HepG2 (cell line): Measurements from ENCODE around the gene DGAT2. TPM values are rescaled to one million over a fixed set of nuclear protein-coding genes. Genes with fewer than 3 reads are reported as not detected.

Experiments used
- ARNT ChIP-seq: fragments of 450-650 bp; IDR thresholded peaks from 2 replicates; pipeline ENCODE4 v1.6.1; 2017
- CERS6 ChIP-seq: sonication (generic); formaldehyde crosslinking; IDR thresholded peaks from 2 replicates; pipeline ENCODE4 v1.5.0; 2020; ENCODE audit warnings: missing genetic modification reagents
- CREM ChIP-seq, 2 experiments: sonication (generic) in 1 of 2; formaldehyde crosslinking in 1 of 2; IDR thresholded peaks; 2 replicates each; pipeline versions ENCODE4 v1.4.0 to v1.6.1; 2016 to 2020; ENCODE audit warnings: antibody characterized with exemption in 1 of 2, mild to moderate bottlenecking in 1 of 2, missing genetic modification reagents in 1 of 2
- ETV5 ChIP-seq: IDR thresholded peaks from 2 replicates; pipeline ENCODE4 v1.6.1; 2018; ENCODE audit warnings: missing biosample characterization, missing genetic modification reagents, inconsistent platforms, borderline replicate concordance
- ETV6 ChIP-seq: sonication (generic); formaldehyde crosslinking; conservative IDR thresholded peaks from 2 replicates; pipeline ENCODE4 v1.4.0; 2020; ENCODE audit warnings: missing genetic modification reagents
- FOXO1 ChIP-seq: sonication (generic); formaldehyde crosslinking; IDR thresholded peaks from 2 replicates; pipeline ENCODE4 v1.4.0; 2020; ENCODE audit warnings: missing genetic modification reagents
- HES4 ChIP-seq: sonication (generic); formaldehyde crosslinking; IDR thresholded peaks from 2 replicates; pipeline ENCODE4 v1.9.0; 2021; ENCODE audit warnings: mild to moderate bottlenecking, missing genetic modification reagents, borderline replicate concordance
- HOXD1 ChIP-seq: sonication (generic); formaldehyde crosslinking; IDR thresholded peaks from 2 replicates; pipeline ENCODE4 v1.5.0; 2020; ENCODE audit warnings: missing genetic modification reagents
- MNT ChIP-seq: fragments of 450-650 bp; IDR thresholded peaks from 2 replicates; pipeline ENCODE4 v1.6.1; 2016
- MTF2 ChIP-seq: sonication (generic); formaldehyde crosslinking; IDR thresholded peaks from 2 replicates; pipeline ENCODE4 v1.5.0; 2020; ENCODE audit warnings: missing genetic modification reagents, borderline replicate concordance
- REPIN1 ChIP-seq: sonication (generic); formaldehyde crosslinking; IDR thresholded peaks from 2 replicates; pipeline ENCODE4 v1.8.0; 2022; ENCODE audit warnings: missing genetic modification reagents, low read depth, mild to moderate bottlenecking, borderline replicate concordance
- SMAD1 ChIP-seq: sonication (generic); formaldehyde crosslinking; IDR thresholded peaks from 2 replicates; pipeline ENCODE4 v1.4.0; 2020; ENCODE audit warnings: missing genetic modification reagents, low read depth, mild to moderate bottlenecking, borderline replicate concordance
- SOX6 ChIP-seq, 2 experiments: fragments of 450-650 bp in 1 of 2; sonication (generic) in 1 of 2; formaldehyde crosslinking in 1 of 2; IDR thresholded peaks; 2 replicates each; pipeline versions ENCODE4 v1.4.0 to v1.6.1; 2017 to 2020; ENCODE audit warnings: antibody characterized with exemption in 1 of 2, mild to moderate bottlenecking in 1 of 2, missing genetic modification reagents in 1 of 2
- ZNF253 ChIP-seq: sonication (generic); formaldehyde crosslinking; IDR thresholded peaks from 2 replicates; pipeline ENCODE4 v1.8.0; 2022; ENCODE audit warnings: mild to moderate bottlenecking, missing genetic modification reagents, borderline replicate concordance
- ZNF543 ChIP-seq: sonication (generic); formaldehyde crosslinking; IDR thresholded peaks from 2 replicates; pipeline ENCODE4 v1.4.0; 2020; ENCODE audit warnings: mild to moderate bottlenecking, missing genetic modification reagents
- ZNF614 ChIP-seq: IDR thresholded peaks from 2 replicates; pipeline ENCODE4 v1.6.1; 2018; ENCODE audit warnings: missing biosample characterization, missing genetic modification reagents, inconsistent platforms, borderline replicate concordance
- ZNF629 ChIP-seq: sonication (generic); formaldehyde crosslinking; conservative IDR thresholded peaks from 2 replicates; pipeline ENCODE4 v1.5.0; 2020; ENCODE audit warnings: missing genetic modification reagents
- ZNF720 ChIP-seq: sonication (generic); formaldehyde crosslinking; IDR thresholded peaks from 2 replicates; pipeline ENCODE4 v1.4.0; 2020; ENCODE audit warnings: missing genetic modification reagents
- ZNF780A ChIP-seq: sonication (generic); formaldehyde crosslinking; IDR thresholded peaks from 2 replicates; pipeline ENCODE4 v1.8.0; 2022; ENCODE audit warnings: mild to moderate bottlenecking, missing genetic modification reagents, moderate library complexity
- polyA plus RNA-seq, 8 experiments: library from polyadenylated mRNA; depleted of rRNA in 3 of 8; stranded (reverse) in 7 of 8; unstranded in 1 of 8; fragments of >200 nt; fragmentation: Illumina TruSeq in 4 of 8; extraction: Trizol in 4 of 8; gene quantifications; 2 replicates each; pipeline versions ENCODE4 v1.2.1 to v1.2.3, GENCODE V29; 2011 to 2016; ENCODE audit warnings: low read depth in 4 of 8, missing spikeins in 1 of 8, mixed read lengths in 1 of 8; ENCODE audit not compliant: insufficient read depth in 1 of 8
- total RNA-seq, 5 experiments: library from RNA; depleted of rRNA; stranded (reverse); fragments of >200 nt; fragmentation: Illumina TruSeq; extraction: Trizol; gene quantifications; 2 replicates each; pipeline ENCODE4 v1.2.3, GENCODE V29; 2016; ENCODE audit warnings: low read depth in 1 of 5
- TF ChIP-seq, protein P1 (sequence below): sonication (generic); formaldehyde crosslinking; IDR thresholded peaks from 2 replicates; pipeline ENCODE4 v1.4.0; 2020; ENCODE audit warnings: missing genetic modification reagents, borderline replicate concordance
- TF ChIP-seq, protein P2 (sequence below): fragments of 450-650 bp; IDR thresholded peaks from 2 replicates; pipeline ENCODE4 v1.6.1; 2017; ENCODE audit warnings: mild to moderate bottlenecking

The DGAT2 gene
- total and polyA plus RNA-seq, 2 of the 13 experiments (the other 11 are each of a cell fraction or from before 2014, with no cell fraction given), result 39.0 to 65.6 TPM

DNA sequence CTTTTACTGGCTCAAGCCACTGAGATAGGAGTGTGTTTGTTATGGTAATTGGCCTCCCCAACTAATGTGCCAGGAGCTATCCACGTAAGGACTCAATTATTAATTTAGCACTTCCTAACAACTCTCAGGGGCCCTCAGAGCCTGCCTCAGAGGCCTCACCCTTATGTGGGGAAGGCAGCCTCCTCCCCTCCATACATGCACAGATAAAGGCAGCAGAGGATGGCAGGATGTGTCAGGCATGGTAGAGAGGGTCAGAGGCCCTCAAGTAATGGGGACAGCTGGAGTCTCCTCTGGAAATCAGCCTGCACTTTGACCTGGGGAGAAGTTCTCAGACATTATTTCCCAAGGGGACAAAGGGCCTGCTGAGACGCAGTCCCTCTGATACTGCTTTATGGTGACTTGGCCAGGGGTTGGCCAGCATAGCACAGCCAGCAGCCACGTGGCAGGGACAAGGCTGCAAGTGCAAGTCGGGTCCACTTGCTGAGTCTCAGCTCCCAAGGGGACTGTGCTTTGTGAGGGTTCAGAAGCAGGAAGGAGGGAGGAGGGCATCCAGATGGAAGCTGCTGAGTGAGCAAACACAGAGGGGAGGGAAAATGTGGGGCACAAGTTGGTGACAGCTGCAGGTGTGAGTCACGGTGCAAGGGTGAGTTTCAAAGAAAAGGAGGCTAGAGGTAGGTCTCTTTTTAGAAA is 33.9 kb upstream of the DGAT2 start (continued):
- TF ChIP-seq SOX6 (IDR thresholded peaks at IDR 0.05) (no peak), SOX6 (CRISPR knock-in tag; IDR thresholded peaks at IDR 0.05) (0 out of 2 replicates have a peak, but pooled peaks have one; percentile 10), ZNF629 (CRISPR knock-in tag) (no peak), HOXD1 (CRISPR knock-in tag) (no peak), ETV5 (CRISPR knock-in tag) (0 out of 2 replicates have a peak, but pooled peaks have one; percentile 40), MTF2 (no peak), HES4 (CRISPR knock-in tag) (no peak), ARNT (no peak), CREM (IDR thresholded peaks at IDR 0.05) (no peak), CREM (CRISPR knock-in tag; IDR thresholded peaks at IDR 0.05) (no peak), REPIN1 (CRISPR knock-in tag) (no peak), ZNF614 (0 out of 2 replicates have a peak, but pooled peaks have one; percentile 39), ZNF780A (CRISPR knock-in tag) (no peak), SMAD1 (CRISPR knock-in tag) (no peak), FOXO1 (CRISPR knock-in tag) (no peak), MNT (no peak), CERS6 (CRISPR knock-in tag) (no peak), ETV6 (CRISPR knock-in tag) (no peak), ZNF253 (CRISPR knock-in tag) (no peak), ZNF720 (CRISPR knock-in tag) (no peak), ZNF543 (CRISPR knock-in tag) (no peak)
- TF ChIP-seq, protein P1, sequence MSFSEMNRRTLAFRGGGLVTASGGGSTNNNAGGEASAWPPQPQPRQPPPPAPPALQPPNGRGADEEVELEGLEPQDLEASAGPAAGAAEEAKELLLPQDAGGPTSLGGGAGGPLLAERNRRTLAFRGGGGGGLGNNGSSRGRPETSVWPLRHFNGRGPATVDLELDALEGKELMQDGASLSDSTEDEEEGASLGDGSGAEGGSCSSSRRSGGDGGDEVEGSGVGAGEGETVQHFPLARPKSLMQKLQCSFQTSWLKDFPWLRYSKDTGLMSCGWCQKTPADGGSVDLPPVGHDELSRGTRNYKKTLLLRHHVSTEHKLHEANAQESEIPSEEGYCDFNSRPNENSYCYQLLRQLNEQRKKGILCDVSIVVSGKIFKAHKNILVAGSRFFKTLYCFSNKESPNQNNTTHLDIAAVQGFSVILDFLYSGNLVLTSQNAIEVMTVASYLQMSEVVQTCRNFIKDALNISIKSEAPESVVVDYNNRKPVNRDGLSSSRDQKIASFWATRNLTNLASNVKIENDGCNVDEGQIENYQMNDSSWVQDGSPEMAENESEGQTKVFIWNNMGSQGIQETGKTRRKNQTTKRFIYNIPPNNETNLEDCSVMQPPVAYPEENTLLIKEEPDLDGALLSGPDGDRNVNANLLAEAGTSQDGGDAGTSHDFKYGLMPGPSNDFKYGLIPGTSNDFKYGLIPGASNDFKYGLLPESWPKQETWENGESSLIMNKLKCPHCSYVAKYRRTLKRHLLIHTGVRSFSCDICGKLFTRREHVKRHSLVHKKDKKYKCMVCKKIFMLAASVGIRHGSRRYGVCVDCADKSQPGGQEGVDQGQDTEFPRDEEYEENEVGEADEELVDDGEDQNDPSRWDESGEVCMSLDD (CRISPR knock-in tag), result no peak
- TF ChIP-seq, protein P2, sequence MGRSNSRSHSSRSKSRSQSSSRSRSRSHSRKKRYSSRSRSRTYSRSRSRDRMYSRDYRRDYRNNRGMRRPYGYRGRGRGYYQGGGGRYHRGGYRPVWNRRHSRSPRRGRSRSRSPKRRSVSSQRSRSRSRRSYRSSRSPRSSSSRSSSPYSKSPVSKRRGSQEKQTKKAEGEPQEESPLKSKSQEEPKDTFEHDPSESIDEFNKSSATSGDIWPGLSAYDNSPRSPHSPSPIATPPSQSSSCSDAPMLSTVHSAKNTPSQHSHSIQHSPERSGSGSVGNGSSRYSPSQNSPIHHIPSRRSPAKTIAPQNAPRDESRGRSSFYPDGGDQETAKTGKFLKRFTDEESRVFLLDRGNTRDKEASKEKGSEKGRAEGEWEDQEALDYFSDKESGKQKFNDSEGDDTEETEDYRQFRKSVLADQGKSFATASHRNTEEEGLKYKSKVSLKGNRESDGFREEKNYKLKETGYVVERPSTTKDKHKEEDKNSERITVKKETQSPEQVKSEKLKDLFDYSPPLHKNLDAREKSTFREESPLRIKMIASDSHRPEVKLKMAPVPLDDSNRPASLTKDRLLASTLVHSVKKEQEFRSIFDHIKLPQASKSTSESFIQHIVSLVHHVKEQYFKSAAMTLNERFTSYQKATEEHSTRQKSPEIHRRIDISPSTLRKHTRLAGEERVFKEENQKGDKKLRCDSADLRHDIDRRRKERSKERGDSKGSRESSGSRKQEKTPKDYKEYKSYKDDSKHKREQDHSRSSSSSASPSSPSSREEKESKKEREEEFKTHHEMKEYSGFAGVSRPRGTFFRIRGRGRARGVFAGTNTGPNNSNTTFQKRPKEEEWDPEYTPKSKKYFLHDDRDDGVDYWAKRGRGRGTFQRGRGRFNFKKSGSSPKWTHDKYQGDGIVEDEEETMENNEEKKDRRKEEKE, result no peak
